Keratinocyte (primary cell): ENCODE results near the gene NOD2. TPM values are rescaled to one million over a fixed set of nuclear protein-coding genes. Genes with fewer than 3 reads are reported as not detected.

Experiments
- DNase-seq: peaks from one replicate; pipeline ENCODE4 v3.0.0-alpha.2; 2011; ENCODE audit warnings: low read depth, missing footprints, low spot score
- FAIRE-seq: peaks from 2 replicates; lab custom pipeline; 2011; peaks lifted over from hg19 to GRCh38; lab: Jason Lieb, UNC
- H2AFZ ChIP-seq: 2 replicates; pipeline ENCODE4 v1.6.0; 2012; ENCODE audit warnings: low read length, control low read depth, inconsistent platforms; ENCODE audit not compliant: control insufficient read depth
- H3K27ac ChIP-seq: 2 replicates; pipeline ENCODE4 v1.5.1; 2011; ENCODE audit warnings: low read length; ENCODE audit not compliant: control insufficient read depth, insufficient read depth
- H3K27me3 ChIP-seq: 3 replicates; pipeline ENCODE4 v1.6.0; 2011; ENCODE audit warnings: low read length; ENCODE audit not compliant: control insufficient read depth, insufficient read depth; ENCODE audit errors: extremely low read depth
- H3K36me3 ChIP-seq, 2 experiments: 2 replicates in 1 of 2; 3 replicates in 1 of 2; pipeline ENCODE4 v1.5.1; 2011; ENCODE audit warnings: low read length in 2 of 2, mild to moderate bottlenecking in 1 of 2; ENCODE audit not compliant: control insufficient read depth in 2 of 2, insufficient read depth in 2 of 2; ENCODE audit errors: extremely low read depth in 1 of 2
- H3K4me1 ChIP-seq: 3 replicates; pipeline ENCODE4 v1.5.1; 2011; ENCODE audit warnings: low read length; ENCODE audit not compliant: control insufficient read depth, insufficient read depth; ENCODE audit errors: extremely low read depth
- H3K4me2 ChIP-seq: 3 replicates; pipeline ENCODE4 v1.6.0; 2011; ENCODE audit warnings: low read depth, low read length; ENCODE audit not compliant: control insufficient read depth, insufficient read depth; ENCODE audit errors: extremely low read depth
- H3K4me3 ChIP-seq, 3 experiments: fragments of 200-600 bp in 1 of 3; sonication (generic) in 1 of 3; 2 replicates in 2 of 3; 3 replicates in 1 of 3; pipeline ENCODE4 v1.5.1; 2011 to 2016; ENCODE audit warnings: low read length in 3 of 3, mild to moderate bottlenecking in 3 of 3, control low read depth in 2 of 3, inconsistent platforms in 1 of 3, low read depth in 1 of 3, mixed read lengths in 1 of 3, mixed run types in 1 of 3, moderate library complexity in 1 of 3; ENCODE audit not compliant: control insufficient read depth in 2 of 3, insufficient read depth in 2 of 3; ENCODE audit errors: extremely low read depth in 1 of 3
- H3K79me2 ChIP-seq: 2 replicates; pipeline ENCODE4 v1.6.0; 2012; ENCODE audit warnings: low read length; ENCODE audit not compliant: control insufficient read depth, insufficient read depth
- H3K9ac ChIP-seq: 3 replicates; pipeline ENCODE4 v1.6.0; 2011; ENCODE audit warnings: low read length; ENCODE audit not compliant: control insufficient read depth, insufficient read depth; ENCODE audit errors: extremely low read depth
- H3K9me1 ChIP-seq: 3 replicates; pipeline ENCODE4 v1.6.0; 2011; ENCODE audit warnings: low read length; ENCODE audit not compliant: control insufficient read depth, insufficient read depth; ENCODE audit errors: extremely low read depth
- H3K9me3 ChIP-seq: 2 replicates; pipeline ENCODE4 v1.5.1; 2012; ENCODE audit warnings: low read depth, low read length; ENCODE audit not compliant: control insufficient read depth
- H4K20me1 ChIP-seq: 3 replicates; pipeline ENCODE4 v1.6.0; 2011; ENCODE audit warnings: low read length; ENCODE audit not compliant: control insufficient read depth, insufficient read depth; ENCODE audit errors: extremely low read depth
- CTCF ChIP-seq, 3 experiments: IDR thresholded peaks in 1 of 3; conservative IDR thresholded peaks in 1 of 3; optimal IDR thresholded peaks in 1 of 3; 2 replicates in 2 of 3; 3 replicates in 1 of 3; pipeline versions ENCODE3 to v1.5.1; 2011; ENCODE audit warnings: low read length in 3 of 3, mild to moderate bottlenecking in 3 of 3, moderate library complexity in 2 of 3, control low read depth in 1 of 3, inconsistent platforms in 1 of 3; ENCODE audit not compliant: insufficient read depth in 2 of 3; ENCODE audit errors: extremely low read depth in 1 of 3
- EZH2 ChIP-seq: IDR thresholded peaks from one replicate; pipeline ENCODE4 v1.6.1; 2012; ENCODE audit warnings: inconsistent platforms, mild to moderate bottlenecking, low read length, moderate library complexity
- dilution Hi-C: fragments of 300-500 bp; cut with MboI; formaldehyde crosslinking; loops from one replicate; pipeline ENCODE4 v1.7.0; 2020; ENCODE audit warnings: low sequenced_read_pairs; ENCODE audit not compliant: extremely low pct_ligation_motif_present
- polyA plus RNA-seq, 5 experiments: library from polyadenylated mRNA; depleted of rRNA in 3 of 5; stranded (reverse) in 3 of 5; stranded (forward) in 1 of 5; unstranded in 1 of 5; fragments of >200 nt; gene quantifications; 1 replicate in 1 of 5; 2 replicates in 3 of 5; 3 replicates in 1 of 5; pipeline versions ENCODE4 v1.2.1 to v1.2.3, GENCODE V29; 2011 to 2012; ENCODE audit warnings: missing spikeins in 2 of 5, low read depth in 1 of 5, low replicate concordance in 1 of 5

Gene NOD2
- polyA plus RNA-seq, 1 donor (not counting 4 experiments of a cell fraction or from before 2014, with no cell fraction given) = 0.80 TPM

DNA sequence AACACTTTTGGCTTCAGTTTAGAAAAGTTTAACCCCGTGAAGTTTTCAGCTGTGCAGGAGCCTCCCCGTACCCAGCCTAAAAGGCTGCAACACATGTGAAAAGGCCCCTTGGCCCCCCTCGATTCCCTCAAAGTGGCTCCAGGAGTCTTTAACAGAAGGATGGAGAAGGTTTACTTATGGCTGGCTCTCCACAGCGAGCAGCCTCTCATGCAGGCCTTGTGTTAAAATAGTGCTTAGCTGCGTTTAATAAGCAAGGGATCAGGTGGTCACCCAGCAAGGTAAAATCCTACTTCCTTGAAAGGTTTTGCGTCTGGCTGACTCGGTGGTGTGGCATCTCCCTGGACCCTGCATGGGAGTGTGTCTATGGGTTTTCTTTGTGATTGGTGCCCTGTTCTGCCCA is 40.1 kb downstream of the NOD2 start:
- Histone ChIP-seq H3K4me3 (no peak overlapping the region), H3K9me1 (no peaks in the 10 kb centered on the region), H3K4me2 (no peak overlapping the region), H3K9ac (no peak overlapping the region), H3K27ac (no peak overlapping the region), H3K9me3 (no peaks in the 10 kb centered on the region), H3K79me2 (no peaks in the 10 kb centered on the region), H3K4me1 (no peaks in the 10 kb centered on the region), H3K27me3 (peaks cover 2% of the 10 kb centered on the region), H3K36me3 (no peaks in the 10 kb centered on the region), H4K20me1 (no peaks in the 10 kb centered on the region), H2AFZ (no peak overlapping the region)
- FAIRE-seq = no peak
- dilution Hi-C loops = no loop called here
- no peak for DNase-seq
- TF ChIP-seq EZH2 = no peak
- TF ChIP-seq CTCF (optimal IDR thresholded peaks at IDR 0.05 in 1 of 3, IDR thresholded peaks at IDR 0.05 in 1 of 3, conservative IDR thresholded peaks at IDR 0.05 in 1 of 3; ENCODE audit: extremely low read depth in 1 of 3, insufficient read depth in 2 of 3, low read length in 3 of 3) = no peak

DNA sequence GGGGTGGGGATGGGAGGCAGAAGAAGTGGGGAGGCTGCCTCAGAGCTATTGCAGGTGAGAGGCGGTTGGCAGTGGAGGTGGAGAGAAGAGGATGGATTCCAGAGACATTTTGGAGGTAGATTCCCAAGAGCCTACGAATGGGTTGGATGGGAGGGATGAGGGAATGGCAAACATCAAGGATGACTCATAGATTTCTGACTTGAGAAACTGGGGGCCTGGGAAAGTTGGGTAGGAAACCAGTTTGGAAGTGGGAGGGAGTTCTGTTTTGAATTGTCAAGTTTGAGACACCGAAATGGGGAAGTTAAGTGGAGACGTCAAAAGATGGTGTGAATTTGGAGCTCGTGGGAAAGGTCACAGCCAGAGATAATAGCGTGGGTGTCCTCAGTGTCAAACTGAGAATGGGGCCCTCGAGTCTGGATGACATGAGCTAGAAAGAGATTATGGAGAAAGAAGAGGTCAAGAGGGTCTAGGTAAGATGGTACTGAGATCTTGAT is 42.3 kb downstream of the NOD2 start:
- TF ChIP-seq EZH2 = no peak
- no peak for TF ChIP-seq CTCF (optimal IDR thresholded peaks at IDR 0.05 in 1 of 3, IDR thresholded peaks at IDR 0.05 in 1 of 3, conservative IDR thresholded peaks at IDR 0.05 in 1 of 3; ENCODE audit: extremely low read depth in 1 of 3, insufficient read depth in 2 of 3, low read length in 3 of 3)
- dilution Hi-C loops = no loop called here
- FAIRE-seq = no peak

More for the DNA sequence above, 42.3 kb downstream of the NOD2 start:
- H3K27me3 ChIP-seq = peaks cover 2% of the 10 kb centered on the region
- H3K36me3 ChIP-seq = no peaks in the 10 kb centered on the region
- H3K27ac ChIP-seq = no peak overlapping the region
- H3K4me3 ChIP-seq = no peak overlapping the region
- H3K9me1 ChIP-seq = no peaks in the 10 kb centered on the region
- no peak for DNase-seq
- H4K20me1 ChIP-seq = no peaks in the 10 kb centered on the region
- H3K4me1 ChIP-seq = peaks cover 3% of the 10 kb centered on the region
- H3K4me2 ChIP-seq = no peak overlapping the region
- H3K79me2 ChIP-seq = no peaks in the 10 kb centered on the region
- no peaks in the 10 kb centered on the region for H3K9me3 ChIP-seq
- H2AFZ ChIP-seq = no peak overlapping the region
- no peak overlapping the region for H3K9ac ChIP-seq
